ENCODE measurements around the gene LRRC40.

- TF ChIP-seq, protein P1, sequence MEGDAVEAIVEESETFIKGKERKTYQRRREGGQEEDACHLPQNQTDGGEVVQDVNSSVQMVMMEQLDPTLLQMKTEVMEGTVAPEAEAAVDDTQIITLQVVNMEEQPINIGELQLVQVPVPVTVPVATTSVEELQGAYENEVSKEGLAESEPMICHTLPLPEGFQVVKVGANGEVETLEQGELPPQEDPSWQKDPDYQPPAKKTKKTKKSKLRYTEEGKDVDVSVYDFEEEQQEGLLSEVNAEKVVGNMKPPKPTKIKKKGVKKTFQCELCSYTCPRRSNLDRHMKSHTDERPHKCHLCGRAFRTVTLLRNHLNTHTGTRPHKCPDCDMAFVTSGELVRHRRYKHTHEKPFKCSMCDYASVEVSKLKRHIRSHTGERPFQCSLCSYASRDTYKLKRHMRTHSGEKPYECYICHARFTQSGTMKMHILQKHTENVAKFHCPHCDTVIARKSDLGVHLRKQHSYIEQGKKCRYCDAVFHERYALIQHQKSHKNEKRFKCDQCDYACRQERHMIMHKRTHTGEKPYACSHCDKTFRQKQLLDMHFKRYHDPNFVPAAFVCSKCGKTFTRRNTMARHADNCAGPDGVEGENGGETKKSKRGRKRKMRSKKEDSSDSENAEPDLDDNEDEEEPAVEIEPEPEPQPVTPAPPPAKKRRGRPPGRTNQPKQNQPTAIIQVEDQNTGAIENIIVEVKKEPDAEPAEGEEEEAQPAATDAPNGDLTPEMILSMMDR (IDR thresholded peaks at IDR 0.05) = no peak
- no peak for TF ChIP-seq POLR2A (IDR thresholded peaks at IDR 0.05)
These were observed 2.1 kb upstream of the LRRC40 start for GRCh38 chr1:70207492-70207891.
